Astrocyte (in vitro differentiated cells and primary cell): ENCODE measurements around the gene DNAJA4.

ENCODE experiments used
- EZH2 ChIP-seq: IDR thresholded peaks from 2 replicates; pipeline ENCODE4 v1.6.1; 2012; ENCODE audit warnings: mild to moderate bottlenecking, low read length, inconsistent platforms; ENCODE audit not compliant: insufficient read depth
- TF ChIP-seq, protein P1 (sequence below): IDR thresholded peaks from 2 replicates; pipeline ENCODE4 v1.5.1; 2011; ENCODE audit warnings: low read depth, mild to moderate bottlenecking, inconsistent platforms, low read length, moderate library complexity; ENCODE audit not compliant: insufficient read depth

DNA sequence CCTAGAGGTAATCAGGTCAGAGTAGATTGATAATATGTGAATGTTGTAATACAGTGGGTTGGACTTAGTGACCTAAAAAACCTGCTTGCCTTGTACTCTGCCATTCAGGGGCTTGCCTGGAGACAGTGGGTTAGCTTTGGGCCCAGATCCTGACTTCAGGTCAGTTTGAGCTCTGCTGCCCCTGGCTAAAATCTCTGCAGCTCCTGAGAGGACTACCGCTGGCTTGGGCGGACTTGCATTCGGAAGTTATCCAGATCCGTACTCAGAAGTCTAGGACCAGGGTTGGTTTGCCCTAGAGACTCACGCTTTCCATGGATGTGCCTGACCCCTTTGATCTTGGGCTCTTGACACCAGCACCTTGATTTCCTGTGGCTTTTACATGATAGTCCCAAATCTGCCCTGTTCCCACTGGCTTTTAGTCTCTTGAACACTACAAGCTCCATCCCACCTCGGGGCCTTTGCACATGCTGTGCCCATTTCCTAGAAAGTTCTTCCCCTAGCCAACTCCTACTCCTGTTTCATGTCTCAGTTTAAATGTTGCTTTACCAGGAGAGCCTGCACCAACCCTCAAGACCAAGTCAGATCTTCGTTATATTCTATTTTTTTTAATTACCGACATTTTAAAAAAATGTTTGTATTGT, 35.9 kb upstream of the DNAJA4 start:
- TF ChIP-seq, protein P1, sequence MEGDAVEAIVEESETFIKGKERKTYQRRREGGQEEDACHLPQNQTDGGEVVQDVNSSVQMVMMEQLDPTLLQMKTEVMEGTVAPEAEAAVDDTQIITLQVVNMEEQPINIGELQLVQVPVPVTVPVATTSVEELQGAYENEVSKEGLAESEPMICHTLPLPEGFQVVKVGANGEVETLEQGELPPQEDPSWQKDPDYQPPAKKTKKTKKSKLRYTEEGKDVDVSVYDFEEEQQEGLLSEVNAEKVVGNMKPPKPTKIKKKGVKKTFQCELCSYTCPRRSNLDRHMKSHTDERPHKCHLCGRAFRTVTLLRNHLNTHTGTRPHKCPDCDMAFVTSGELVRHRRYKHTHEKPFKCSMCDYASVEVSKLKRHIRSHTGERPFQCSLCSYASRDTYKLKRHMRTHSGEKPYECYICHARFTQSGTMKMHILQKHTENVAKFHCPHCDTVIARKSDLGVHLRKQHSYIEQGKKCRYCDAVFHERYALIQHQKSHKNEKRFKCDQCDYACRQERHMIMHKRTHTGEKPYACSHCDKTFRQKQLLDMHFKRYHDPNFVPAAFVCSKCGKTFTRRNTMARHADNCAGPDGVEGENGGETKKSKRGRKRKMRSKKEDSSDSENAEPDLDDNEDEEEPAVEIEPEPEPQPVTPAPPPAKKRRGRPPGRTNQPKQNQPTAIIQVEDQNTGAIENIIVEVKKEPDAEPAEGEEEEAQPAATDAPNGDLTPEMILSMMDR = no peak
- no peak for TF ChIP-seq EZH2
